ENCODE data around the gene ALAS1.

DNA sequence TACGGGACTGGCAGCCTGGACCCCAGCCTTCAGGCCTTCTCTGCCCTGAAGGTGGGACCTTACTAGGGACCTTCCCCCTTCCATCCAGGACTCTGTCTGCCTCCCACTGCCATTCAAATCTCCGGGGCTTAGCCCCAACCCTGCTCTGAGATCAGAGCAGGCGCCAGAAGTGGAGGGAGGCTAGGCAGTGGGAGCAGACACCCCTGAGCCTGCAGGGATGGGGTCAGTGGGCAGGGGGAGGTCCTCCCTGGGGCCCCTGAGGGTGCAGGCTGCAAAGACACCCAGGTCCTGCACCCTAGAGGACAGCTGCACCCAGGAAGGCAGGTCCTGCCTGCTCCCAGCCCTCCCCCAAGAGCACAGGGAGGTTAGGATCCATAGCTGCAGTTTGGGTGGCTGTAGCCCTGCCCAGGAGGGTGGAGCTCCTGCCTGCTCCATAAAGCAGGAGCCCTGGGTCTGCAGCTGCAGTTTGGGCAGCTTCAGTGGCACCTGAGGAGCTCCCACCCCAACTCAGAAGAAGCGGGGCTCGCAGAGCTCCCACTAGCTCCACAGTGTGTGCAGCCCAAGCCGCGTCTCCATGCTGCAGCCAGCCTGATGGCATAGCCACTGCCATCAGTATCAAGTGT is 35.6 kb upstream of the ALAS1 start:
- TF ChIP-seq, protein P1, sequence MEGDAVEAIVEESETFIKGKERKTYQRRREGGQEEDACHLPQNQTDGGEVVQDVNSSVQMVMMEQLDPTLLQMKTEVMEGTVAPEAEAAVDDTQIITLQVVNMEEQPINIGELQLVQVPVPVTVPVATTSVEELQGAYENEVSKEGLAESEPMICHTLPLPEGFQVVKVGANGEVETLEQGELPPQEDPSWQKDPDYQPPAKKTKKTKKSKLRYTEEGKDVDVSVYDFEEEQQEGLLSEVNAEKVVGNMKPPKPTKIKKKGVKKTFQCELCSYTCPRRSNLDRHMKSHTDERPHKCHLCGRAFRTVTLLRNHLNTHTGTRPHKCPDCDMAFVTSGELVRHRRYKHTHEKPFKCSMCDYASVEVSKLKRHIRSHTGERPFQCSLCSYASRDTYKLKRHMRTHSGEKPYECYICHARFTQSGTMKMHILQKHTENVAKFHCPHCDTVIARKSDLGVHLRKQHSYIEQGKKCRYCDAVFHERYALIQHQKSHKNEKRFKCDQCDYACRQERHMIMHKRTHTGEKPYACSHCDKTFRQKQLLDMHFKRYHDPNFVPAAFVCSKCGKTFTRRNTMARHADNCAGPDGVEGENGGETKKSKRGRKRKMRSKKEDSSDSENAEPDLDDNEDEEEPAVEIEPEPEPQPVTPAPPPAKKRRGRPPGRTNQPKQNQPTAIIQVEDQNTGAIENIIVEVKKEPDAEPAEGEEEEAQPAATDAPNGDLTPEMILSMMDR (IDR thresholded peaks at IDR 0.05), result no peak
- no peak for TF ChIP-seq POLR2A (IDR thresholded peaks at IDR 0.05)
- no peak for TF ChIP-seq POLR2AphosphoS5 (IDR thresholded peaks at IDR 0.05; ENCODE audit: insufficient read depth in 1 of 2, low read depth in 1 of 2)
